NOMO-1 (cell line): ENCODE measurements around the gene NCOA3.

ENCODE experiments used
- DNase-seq, 2 experiments: peaks; one replicate each; lab custom pipeline; 2025; ENCODE audit not compliant: unreplicated experiment in 2 of 2; lab: John Stamatoyannopoulos, UW

The NCOA3 gene

DNA sequence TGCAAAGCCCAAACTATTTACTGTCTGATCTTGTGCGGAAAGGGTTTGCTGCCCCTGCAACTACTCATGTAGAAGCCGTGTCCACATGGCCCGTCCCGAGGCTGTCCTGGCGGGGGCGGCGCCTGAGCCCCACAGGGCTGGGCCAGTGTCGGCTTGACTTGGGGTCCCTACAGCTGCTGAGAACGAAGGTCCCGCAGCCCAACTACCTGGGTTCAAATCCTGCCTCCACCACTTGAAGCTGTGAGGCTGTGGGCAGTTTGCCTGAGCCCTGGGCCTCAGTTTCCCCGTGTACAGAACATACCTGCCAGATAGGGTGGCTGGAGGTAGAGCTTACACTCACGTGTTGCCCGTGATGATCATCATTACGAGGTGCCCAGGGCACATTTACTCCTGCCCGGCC is 172.5 kb downstream of the NCOA3 start:
- no peak for DNase-seq

- no peak for DNase-seq
Measured at GRCh38 chr20:47674686-47675085, 173.0 kb downstream of the NCOA3 start.

DNA sequence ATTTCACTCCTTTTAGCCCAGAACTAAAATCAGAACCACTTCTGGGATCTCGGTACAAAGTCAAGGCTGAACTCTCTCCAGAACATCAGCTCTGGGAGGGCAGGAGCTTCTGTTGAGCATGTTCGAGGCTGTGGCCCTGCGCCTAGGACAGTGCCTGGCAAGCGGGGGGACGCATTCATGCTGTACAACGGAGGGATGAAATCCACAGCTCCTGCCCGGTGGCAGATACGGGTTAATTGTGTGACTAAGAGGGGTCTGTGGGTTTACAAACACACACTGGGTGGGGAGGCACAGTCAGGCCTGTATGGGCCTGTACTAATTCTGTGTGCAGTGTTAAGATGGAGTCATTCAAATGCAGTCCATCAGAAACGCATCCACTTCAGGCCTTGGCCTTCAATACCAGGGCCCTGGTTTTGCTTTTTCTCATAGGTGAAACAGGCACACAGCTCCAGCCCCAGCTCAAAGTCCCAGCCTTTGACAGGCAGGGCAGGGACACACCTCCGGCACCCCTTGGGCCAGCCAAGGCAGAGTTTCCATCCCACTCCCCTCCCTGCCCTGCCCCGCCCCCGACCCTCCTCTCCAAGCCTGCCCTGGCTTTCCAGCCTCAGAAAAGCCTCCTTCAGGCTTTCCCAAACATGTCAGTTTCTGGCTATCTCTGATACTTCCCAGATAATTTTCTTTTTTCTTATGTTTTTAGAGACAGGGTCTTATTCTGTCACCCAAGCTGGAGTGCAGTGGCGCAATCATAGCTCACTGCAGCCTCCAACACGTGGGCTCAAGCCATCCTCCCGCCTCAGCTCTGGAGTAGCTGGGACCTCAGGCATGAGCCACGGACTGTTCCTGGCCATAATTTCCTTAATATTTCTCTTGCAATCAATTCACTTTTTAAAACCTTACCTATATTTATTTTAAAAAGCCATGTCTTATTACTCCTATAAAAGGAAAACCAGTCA is 173.8 kb downstream of the NCOA3 start:
- DNase-seq = no peak

DNA sequence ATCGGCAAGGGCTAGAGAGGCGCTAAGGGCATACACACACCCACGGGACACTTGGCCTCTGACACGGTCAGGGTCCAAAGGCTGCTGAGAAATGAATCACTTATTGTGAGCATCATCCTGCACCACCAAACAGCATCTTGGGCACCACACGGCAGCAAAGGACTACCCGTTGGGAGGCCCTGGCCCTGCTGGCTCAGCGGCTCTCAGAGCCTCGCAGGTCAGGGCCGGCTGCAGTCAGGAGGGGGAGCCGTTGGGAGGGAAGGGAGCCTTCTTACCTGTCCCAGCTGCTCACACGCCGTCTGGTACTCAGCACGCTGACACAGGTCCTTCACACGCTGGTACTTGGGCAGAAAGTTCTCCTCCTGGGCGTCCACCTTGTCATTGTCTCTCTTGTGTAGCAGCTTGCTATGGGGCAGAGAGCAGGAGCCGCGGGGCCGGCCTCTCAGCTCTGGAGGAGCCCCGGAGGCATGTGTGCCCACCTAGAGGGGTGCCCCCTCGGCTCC is 174.6 kb downstream of the NCOA3 start:
- DNase-seq = no peak

DNA sequence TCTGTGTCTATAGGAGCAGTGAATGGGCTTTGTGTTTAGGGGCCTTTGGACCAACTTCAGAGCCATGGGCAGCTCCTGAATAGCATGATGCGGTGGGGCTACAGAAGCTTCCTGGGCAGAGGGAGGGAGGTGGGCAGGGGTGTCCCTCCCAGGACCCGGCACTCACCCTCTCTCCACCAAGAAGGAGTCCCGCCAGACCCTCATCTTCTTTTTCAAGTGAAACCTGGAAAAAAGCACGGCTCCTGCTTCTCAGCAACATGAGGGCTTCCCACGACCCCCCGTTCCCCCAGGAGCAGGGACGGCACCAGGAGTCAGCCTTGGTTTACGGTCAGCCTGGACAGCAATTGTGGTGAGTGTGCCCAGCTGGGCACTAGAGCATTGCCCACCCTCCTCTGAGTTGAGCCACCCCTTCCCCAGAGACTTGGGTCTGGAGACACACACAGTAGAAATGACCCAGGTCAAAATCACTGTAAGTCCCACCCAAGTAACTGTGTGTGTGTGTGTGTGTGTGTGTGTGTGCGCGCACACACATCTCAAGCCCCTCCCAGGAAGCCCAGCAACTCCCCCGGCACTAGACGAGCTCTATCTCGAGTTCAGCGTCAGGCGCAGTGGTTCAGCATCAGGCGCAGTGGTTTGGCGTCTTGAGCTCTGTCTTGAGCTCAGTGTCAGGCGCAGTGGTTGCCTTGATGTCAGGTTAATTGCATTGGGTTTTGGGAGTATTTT is 175.4 kb downstream of the NCOA3 start:
- no peak for DNase-seq

DNA sequence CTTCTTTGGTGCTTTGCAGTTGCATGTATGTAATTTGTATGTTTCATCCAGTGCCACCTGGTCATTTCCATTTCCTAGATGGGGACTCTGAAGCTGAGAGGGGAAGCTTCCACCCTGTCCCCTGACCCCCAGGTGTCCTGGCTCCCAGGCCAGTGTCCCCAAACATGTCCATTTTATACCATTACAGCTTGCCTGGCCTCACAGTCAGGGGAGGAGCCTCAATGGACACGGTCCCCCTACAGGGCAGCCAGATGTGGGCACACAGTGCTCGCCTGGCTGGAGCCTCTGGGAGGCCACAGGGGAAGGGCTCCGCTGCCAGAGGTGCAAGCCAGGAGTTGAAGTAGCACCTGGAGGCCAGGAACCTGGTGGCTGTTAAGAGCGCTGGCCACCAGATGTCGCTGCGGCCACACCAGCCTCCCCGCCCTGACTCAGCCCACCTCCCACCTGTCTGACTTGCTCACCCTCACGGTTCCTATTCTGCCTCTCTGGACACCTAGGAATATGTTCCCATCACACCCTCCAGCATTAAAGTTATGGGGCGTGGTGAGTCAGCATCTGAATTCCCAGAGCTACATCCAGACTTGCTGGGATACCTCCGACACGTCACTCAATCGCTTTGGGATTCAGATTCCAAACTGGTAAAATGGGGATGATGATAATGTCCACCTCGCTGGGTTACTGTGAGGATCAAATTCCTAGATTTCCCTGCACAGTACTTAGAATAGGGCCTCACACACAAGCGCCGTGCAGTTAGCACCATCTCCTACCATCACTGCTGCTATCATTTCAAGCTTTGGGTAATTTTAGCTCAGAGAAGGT is 176.2 kb downstream of the NCOA3 start:
- peak; percentile 5 to 50 for DNase-seq

DNA sequence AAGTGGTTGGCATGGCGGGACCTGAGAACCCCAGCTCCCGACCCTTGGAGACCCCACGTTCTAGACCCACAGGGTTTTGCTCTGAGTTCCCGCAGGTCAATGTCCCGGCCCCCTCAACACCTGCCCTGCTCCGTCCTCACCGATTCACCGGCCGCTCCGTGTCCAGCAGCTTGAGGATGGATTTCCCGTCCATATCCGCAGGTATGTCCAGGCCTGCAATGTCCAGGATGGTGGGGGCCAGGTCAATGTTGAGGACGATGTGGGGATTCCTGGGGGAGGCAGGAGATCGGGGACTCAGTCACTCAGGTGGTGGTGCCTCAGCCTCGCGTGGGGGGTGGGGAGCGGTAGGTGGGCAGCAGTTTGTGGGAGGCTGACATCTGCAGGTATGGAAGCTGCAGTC is 176.8 kb downstream of the NCOA3 start:
- DNase-seq = no peak

DNA sequence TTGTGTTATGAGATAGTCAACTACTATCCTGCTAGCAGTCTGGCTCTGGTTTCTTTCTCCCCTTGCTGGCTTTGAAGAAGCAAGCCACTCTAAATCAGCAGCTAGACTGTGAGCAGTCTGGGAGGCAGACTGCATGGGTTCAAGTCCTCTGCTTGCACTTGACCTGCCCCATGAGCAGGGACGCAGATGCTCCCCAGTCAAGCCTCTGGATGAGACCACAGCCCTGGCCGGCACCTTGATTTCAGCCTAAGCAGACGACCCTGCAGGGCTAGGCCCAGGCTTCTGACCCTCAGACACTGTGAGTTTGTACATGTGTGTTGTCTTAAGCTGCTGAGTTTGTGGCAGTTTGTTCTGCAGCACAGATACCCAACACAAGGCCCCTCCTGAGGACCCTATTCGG is 177.8 kb downstream of the NCOA3 start:
- no peak for DNase-seq

DNA sequence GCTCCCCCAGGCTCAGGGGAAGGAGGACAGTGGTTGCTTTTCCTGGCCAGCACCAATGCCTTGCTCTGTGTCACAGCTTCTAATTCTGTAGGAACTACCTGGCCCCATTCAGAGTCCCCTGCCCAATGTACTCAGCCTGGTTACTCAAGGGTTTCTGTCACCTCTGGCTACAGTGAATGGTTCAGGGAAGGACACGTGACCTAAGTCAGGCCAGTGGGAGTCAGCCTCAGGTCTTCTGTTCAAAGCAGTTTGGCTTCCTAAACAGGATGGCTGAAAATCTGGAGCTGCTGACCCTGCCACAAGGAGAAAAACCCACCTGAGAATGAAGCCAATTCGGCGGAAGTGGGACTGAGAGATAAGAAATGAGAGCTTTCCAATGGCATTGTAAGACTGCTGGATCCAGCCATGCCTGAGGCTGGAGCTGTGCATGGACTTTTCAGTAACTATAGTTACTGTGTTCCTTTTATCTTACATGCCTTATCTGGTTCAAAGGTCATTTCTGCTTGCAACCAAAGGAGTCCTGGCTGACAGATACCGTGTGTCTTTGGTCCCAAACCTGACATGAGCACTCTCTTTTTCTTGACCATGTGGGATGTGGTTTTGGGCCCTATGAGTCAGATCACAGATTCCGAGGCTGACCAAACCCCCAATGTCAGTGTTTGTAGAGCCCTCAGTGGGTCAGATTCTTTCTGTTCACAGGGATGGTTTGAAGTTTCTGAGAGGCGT is 179.3 kb downstream of the NCOA3 start:
- no peak for DNase-seq

DNA sequence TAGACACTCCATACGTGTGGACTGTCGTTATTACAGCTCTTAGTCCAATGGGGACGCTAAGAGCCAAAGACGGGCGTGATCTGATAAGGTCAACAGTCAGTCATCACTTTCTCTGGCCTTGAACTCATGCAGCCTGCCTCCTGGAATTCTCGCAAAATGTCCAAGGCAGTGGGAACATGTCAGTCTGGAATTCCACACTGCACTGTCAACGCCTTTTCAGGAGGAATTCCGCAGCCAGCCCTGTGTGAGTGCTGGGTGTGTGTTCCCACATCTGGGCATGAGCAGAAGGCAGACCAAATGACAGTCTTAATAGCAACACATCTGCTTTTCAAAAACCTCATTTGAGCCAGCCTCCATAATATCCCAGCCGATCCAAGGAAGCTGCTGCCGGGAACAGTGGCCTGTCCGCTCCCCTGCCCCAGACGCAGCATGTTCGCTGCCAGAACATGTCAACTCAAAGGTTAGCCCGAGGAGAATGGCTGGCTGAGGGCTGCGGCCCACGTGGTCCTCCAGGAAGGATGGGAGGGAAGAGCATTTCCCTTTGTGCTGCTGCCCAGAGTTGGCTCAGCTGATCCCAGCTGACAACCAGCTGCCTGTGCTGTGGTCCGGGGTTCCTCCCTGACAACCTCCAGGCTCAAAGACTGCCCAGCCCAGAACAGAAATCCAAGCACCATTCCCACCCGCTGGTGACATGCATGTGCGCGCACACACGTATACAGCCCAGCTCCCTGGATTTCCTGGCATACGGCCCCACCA is 180.5 kb downstream of the NCOA3 start:
- no peak for DNase-seq

DNA sequence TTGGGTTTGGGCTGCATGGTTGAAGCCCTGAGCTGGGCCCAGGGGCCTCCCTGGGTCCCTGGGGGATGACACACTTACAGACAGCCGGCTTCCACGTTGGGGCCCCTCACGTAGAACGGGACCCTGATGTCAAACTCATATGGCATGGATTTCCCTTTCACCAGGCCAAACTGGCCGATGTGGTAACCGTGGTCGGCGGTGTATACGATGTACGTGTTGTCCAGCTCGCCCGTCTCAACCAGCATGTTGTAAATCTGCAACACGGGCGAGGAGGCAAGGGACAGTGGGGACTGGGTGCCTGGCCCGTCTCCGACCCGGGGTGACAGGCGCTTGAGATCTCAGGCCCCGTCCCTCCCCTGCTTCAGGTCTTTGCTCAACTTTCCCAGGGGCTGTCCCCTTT is 181.2 kb downstream of the NCOA3 start:
- DNase-seq = no peak

DNA sequence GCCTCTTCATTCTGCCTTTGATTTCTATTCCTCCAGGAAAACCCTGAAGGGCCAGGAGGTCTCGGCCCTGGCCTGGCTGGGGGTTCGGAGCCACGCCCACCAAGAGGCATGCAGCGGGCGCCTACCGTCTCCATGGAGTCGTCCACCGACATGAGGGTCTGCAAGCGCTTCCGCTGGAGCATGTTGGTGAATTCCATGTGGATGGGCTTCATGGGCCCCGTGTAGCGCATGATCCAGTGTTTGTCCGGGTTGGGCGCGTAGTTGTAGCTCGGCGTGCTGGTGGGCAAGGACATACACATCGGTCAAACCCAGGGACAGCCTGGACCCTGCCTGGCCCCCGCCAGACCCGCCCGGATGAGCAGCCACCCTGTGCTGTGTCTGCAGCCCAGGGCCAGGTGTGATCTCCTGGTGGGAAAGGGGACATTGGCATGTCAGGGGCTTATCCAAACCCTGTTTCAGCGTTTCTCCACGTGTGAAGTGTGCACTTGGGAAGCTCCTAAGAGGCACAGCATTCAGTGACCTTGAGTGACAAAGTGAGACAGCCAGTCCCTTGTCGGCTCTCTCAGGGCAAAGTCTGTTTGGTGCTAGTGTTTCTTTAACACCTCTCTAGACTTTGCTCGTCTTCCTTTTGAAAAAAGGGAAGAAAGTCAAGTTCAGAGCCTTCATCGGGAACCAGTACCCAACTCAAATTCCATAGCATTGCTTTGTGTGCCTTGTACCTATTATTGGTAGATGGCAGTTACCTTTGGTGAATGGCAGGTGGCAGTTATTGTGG is 182.8 kb downstream of the NCOA3 start:
- DNase-seq = no peak

- no peak for DNase-seq
Measured at GRCh38 chr20:47686545-47686944, 184.9 kb downstream of the NCOA3 start.

DNA sequence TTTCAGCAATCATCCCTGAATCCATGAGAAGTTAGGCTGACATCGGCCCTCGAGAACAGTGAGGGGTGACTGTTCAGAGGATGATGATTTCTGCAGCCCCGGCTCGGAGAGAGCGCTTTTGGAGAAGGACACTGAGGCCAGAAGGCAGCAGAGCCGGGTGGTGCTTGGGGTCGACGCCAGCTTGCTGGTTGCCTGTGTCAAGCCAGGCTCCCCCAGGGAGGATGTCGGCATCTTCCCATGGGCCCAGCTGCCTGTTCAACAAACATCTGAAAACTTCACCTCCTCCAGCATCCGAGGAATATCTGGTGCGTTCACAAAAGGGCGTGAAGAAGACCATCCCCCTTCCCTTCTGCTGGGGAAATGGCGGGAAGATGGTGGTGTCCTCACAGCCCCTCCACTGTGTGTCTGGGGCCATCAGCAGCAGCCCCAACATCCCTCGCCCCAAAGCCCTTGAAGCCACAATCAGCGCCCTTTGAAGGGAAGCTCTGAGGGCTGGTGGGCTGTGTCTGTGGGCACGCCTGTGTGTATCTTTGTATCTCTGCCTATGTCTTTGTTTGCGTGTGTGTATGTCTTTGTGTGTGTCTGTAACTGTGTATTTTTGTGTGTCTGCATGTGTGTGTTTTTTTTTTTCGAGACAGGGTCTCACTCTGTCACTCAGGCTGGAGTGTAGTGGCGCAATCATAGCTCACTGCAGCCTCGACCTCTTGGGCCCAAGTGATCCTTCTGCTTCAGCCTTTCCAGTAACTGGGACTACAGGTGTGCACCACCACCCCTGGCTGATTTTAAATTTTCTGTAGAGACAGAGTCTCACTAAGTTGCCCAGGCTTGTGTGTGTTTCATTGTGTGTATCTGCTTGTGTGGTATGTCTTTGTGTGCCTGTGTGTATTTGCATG is 185.7 kb downstream of the NCOA3 start:
- no peak for DNase-seq

GRCh38 chr20:47688385-47689381 is 187.0 kb downstream of the NCOA3 start:
- no peak for DNase-seq

- no peak for DNase-seq
Measured at GRCh38 chr20:47689731-47690130, 188.0 kb downstream of the NCOA3 start.

DNA sequence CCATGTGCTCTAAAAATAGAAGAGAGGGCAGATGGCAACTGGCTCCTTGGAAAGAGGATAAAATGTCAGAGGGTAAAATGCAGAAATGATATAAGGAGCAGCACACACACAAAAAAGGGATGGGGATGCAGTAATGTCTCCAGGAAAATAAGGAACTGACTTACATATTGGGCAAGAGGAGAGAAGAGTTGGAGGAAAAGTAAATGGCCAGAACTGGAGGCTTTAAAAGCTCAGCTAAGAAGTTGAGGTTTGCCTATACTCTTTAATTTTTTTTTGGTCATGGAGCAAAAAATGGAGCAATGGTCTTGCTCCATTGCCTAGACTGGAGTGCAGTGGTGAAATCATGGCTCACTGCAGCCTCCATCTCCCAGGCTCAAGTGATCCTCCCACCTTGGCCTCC is 189.9 kb downstream of the NCOA3 start:
- peak; percentile 29 to 40 for DNase-seq
